ENCODE results near the gene NT5DC2.

GRCh38 chr3:52518723-52519444 is 14.8 kb downstream of the NT5DC2 start:
- TF ChIP-seq, protein P1, sequence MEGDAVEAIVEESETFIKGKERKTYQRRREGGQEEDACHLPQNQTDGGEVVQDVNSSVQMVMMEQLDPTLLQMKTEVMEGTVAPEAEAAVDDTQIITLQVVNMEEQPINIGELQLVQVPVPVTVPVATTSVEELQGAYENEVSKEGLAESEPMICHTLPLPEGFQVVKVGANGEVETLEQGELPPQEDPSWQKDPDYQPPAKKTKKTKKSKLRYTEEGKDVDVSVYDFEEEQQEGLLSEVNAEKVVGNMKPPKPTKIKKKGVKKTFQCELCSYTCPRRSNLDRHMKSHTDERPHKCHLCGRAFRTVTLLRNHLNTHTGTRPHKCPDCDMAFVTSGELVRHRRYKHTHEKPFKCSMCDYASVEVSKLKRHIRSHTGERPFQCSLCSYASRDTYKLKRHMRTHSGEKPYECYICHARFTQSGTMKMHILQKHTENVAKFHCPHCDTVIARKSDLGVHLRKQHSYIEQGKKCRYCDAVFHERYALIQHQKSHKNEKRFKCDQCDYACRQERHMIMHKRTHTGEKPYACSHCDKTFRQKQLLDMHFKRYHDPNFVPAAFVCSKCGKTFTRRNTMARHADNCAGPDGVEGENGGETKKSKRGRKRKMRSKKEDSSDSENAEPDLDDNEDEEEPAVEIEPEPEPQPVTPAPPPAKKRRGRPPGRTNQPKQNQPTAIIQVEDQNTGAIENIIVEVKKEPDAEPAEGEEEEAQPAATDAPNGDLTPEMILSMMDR (conservative IDR thresholded peaks at IDR 0.05 in 1 of 2, IDR thresholded peaks at IDR 0.05 in 1 of 2; ENCODE audit: low read depth in 1 of 2, low read length in 2 of 2), result no peak
- TF ChIP-seq EZH2 (IDR thresholded peaks at IDR 0.05; ENCODE audit: low read length, missing control alignments), result no peak

All from fibroblast of lung (primary cell).